HepG2 (cell line): ENCODE data around the gene DBNDD2. TPM values are rescaled to one million over a fixed set of nuclear protein-coding genes. Genes with fewer than 3 reads are reported as not detected.

ENCODE experiments used
- ELF3 ChIP-seq: IDR thresholded peaks from 2 replicates; pipeline ENCODE4 v1.6.1; 2016; ENCODE audit warnings: missing genetic modification reagents, missing compliant biosample characterization
- HNRNPK ChIP-seq: fragments of 200-400 bp; formaldehyde crosslinking; IDR thresholded peaks from 2 replicates; pipeline ENCODE4 v1.6.1; 2018; ENCODE audit warnings: low read length, low read depth, moderate library complexity, mild to moderate bottlenecking; ENCODE audit not compliant: poor library complexity, severe bottlenecking
- JARID2 ChIP-seq: sonication (generic); formaldehyde crosslinking; IDR thresholded peaks from 2 replicates; pipeline ENCODE4 v1.8.1; 2023; ENCODE audit warnings: missing genetic modification reagents, inconsistent platforms; ENCODE audit not compliant: insufficient replicate concordance
- RARG ChIP-seq: sonication (generic); formaldehyde crosslinking; IDR thresholded peaks from 2 replicates; pipeline ENCODE4 v1.4.0; 2020; ENCODE audit warnings: low read depth, mild to moderate bottlenecking, missing genetic modification reagents
- TFDP2 ChIP-seq: sonication (generic); formaldehyde crosslinking; IDR thresholded peaks from 2 replicates; pipeline ENCODE4 v1.4.0; 2020; ENCODE audit warnings: missing genetic modification reagents
- XBP1 ChIP-seq: sonication (generic); formaldehyde crosslinking; IDR thresholded peaks from 2 replicates; pipeline ENCODE4 v1.5.0; 2020; ENCODE audit warnings: missing genetic modification reagents
- YY1 ChIP-seq: IDR thresholded peaks from 2 replicates; pipeline ENCODE4 v1.6.1; 2011; ENCODE audit warnings: low read length, low read depth, moderate library complexity, mild to moderate bottlenecking; ENCODE audit not compliant: insufficient read depth, insufficient replicate concordance
- ZNF18 ChIP-seq: sonication (generic); formaldehyde crosslinking; IDR thresholded peaks from 2 replicates; pipeline ENCODE4 v1.8.0; 2022; ENCODE audit warnings: mild to moderate bottlenecking, missing genetic modification reagents; ENCODE audit not compliant: insufficient replicate concordance
- ZNF407 ChIP-seq: sonication (generic); formaldehyde crosslinking; IDR thresholded peaks from one replicate; pipeline ENCODE4 v1.5.1; 2020; ENCODE audit warnings: mild to moderate bottlenecking, missing genetic modification reagents; ENCODE audit errors: not compliant biosample characterization
- ZNF552 ChIP-seq: sonication (generic); formaldehyde crosslinking; IDR thresholded peaks from 2 replicates; pipeline ENCODE4 v1.9.0; 2022; ENCODE audit warnings: missing genetic modification reagents, mild to moderate bottlenecking, borderline replicate concordance
- ZSCAN25 ChIP-seq: sonication (generic); formaldehyde crosslinking; IDR thresholded peaks from 2 replicates; pipeline ENCODE4 v1.8.0; 2022; ENCODE audit warnings: mild to moderate bottlenecking, missing genetic modification reagents
- polyA plus RNA-seq, 8 experiments: library from polyadenylated mRNA; depleted of rRNA in 3 of 8; stranded (reverse) in 7 of 8; unstranded in 1 of 8; fragments of >200 nt; fragmentation: Illumina TruSeq in 4 of 8; extraction: Trizol in 4 of 8; gene quantifications; 2 replicates each; pipeline versions ENCODE4 v1.2.1 to v1.2.3, GENCODE V29; 2011 to 2016; ENCODE audit warnings: low read depth in 4 of 8, missing spikeins in 1 of 8, mixed read lengths in 1 of 8; ENCODE audit not compliant: insufficient read depth in 1 of 8
- total RNA-seq, 5 experiments: library from RNA; depleted of rRNA; stranded (reverse); fragments of >200 nt; fragmentation: Illumina TruSeq; extraction: Trizol; gene quantifications; 2 replicates each; pipeline ENCODE4 v1.2.3, GENCODE V29; 2016; ENCODE audit warnings: low read depth in 1 of 5
- TF ChIP-seq, protein P1 (sequence below): sonication (generic); formaldehyde crosslinking; IDR thresholded peaks from 2 replicates; pipeline ENCODE4 v1.8.1; 2023; ENCODE audit warnings: mild to moderate bottlenecking, missing genetic modification reagents
- TF ChIP-seq, protein P2 (sequence below): sonication (generic); formaldehyde crosslinking; IDR thresholded peaks from 2 replicates; pipeline ENCODE4 v1.4.0; 2020; ENCODE audit warnings: missing genetic modification reagents

Gene DBNDD2
- total and polyA plus RNA-seq, 2 of the 13 experiments (the other 11 are each of a cell fraction or from before 2014, with no cell fraction given) = 16.7 to 47.6 TPM

GRCh38 chr20:45406260-45407066, 1.6 kb upstream of the DBNDD2 start (continued):
- TF ChIP-seq ZNF407 (CRISPR knock-in tag) (no peak), ZNF18 (peak; percentile 65), HNRNPK (peak; percentile 90), ZSCAN25 (CRISPR knock-in tag) (peak; percentile 44; the same call in 1 of the 2 replicates), RARG (CRISPR knock-in tag) (no peak), YY1 (peak; percentile 19), ZNF552 (CRISPR knock-in tag) (no peak), ELF3 (CRISPR knock-in tag) (peak; percentile 90), TFDP2 (peak; percentile 54; the same call in 1 of the 2 replicates), JARID2 (no peak), XBP1 (CRISPR knock-in tag) (no peak)
- TF ChIP-seq, protein P1, sequence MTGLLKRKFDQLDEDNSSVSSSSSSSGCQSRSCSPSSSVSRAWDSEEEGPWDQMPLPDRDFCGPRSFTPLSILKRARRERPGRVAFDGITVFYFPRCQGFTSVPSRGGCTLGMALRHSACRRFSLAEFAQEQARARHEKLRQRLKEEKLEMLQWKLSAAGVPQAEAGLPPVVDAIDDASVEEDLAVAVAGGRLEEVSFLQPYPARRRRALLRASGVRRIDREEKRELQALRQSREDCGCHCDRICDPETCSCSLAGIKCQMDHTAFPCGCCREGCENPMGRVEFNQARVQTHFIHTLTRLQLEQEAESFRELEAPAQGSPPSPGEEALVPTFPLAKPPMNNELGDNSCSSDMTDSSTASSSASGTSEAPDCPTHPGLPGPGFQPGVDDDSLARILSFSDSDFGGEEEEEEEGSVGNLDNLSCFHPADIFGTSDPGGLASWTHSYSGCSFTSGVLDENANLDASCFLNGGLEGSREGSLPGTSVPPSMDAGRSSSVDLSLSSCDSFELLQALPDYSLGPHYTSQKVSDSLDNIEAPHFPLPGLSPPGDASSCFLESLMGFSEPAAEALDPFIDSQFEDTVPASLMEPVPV = peak; percentile 13; the same call in 1 of the 2 replicates
- TF ChIP-seq, protein P2, sequence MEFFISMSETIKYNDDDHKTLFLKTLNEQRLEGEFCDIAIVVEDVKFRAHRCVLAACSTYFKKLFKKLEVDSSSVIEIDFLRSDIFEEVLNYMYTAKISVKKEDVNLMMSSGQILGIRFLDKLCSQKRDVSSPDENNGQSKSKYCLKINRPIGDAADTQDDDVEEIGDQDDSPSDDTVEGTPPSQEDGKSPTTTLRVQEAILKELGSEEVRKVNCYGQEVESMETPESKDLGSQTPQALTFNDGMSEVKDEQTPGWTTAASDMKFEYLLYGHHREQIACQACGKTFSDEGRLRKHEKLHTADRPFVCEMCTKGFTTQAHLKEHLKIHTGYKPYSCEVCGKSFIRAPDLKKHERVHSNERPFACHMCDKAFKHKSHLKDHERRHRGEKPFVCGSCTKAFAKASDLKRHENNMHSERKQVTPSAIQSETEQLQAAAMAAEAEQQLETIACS (CRISPR knock-in tag) = 0 out of 2 replicates have a peak, but pooled peaks have one; percentile 21
